GM21515 (cell line): ENCODE measurements around the gene PPP5C.
"Not testable (repeated sequence)": the region's sequence is repeated elsewhere in the genome, so short reads cannot be mapped to it uniquely, and the experiment has no call there.

Experiments used
- ATAC-seq: cut with Tn5 transposase; IDR thresholded peaks from one replicate; pipeline ENCODE4 v1.9.1; 2021; ENCODE audit not compliant: unreplicated experiment

The PPP5C gene

DNA sequence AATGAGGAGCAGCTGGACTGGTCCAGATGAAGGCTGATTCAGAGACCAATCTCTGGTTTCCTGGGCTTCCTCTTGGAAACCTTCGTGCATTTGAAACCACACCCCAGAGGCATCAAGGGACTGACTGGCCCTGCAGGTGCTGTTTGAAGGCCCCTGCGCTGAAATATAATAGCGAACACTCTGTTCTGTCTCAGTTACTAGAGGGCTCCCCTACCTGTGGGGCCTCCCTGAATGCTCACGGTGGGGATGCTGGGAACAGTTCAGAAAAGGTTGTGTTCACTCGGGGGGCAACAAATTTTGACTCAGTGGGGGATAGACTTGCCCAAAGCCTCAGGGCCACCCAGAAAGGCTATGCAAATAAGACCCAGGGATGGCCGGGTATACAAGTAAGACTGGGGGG, 60.1 kb downstream of the PPP5C start:
- ATAC-seq: no peak

DNA sequence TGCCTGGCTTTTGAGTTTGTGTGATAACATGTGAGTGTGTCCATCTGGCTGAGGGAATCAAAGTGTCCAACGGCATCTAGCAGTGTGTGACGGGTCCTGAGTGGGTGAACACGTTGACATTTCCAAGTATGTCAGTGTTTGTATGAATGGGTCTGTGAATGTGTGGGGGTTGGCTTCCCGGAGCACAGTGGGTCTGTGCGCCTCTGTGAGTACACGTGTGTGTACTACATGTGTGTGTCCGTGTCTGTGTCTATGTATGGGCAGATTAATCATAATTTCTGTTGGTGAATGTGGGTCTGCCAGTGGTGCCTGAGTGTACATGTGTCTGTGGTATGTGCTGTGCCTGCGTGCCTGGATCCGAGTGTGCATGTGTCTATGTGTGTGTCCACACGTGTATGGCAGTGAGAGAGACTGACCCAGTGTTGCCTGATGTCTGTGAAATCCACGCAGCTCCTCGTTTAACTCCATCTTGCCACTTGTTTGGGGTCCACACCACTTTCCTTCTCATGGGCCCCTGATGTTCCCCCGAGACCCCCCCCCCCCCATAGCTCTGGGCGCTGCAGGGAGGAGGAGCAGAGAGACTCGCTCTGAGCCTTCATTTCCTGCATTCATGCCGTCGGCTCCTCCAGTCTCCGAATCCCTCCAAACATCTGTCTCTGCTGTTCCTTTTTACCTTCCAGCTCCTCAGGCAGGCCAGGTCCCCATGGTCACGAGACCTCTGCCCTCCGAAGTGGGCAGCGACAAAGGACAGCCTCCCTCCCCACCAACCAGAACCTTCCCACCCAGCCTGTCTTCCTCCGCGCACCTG, 61.2 kb downstream of the PPP5C start:
- no peak for ATAC-seq

DNA sequence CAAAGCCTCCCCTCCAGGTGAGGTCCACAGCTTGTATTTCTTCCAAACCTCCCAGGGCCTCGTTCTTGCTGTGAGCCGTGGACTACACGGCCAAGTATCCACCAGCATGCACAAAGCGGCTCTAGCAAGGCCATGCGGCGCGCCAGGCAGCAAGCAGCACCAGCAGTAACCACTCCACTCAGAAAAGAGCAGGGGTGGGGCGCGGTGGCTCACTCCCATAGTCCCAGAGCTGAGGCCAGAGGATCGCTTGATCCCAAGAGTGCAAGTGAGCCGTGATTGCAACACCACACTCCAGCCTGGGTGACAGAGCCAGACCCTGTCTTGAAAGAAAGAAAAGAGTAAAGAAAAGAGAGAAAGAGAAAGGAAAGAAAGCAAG, 61.8 kb downstream of the PPP5C start:
- ATAC-seq: no peak

GRCh38 chr19:46409191-46409590, 62.3 kb downstream of the PPP5C start:
- ATAC-seq: no peak

DNA sequence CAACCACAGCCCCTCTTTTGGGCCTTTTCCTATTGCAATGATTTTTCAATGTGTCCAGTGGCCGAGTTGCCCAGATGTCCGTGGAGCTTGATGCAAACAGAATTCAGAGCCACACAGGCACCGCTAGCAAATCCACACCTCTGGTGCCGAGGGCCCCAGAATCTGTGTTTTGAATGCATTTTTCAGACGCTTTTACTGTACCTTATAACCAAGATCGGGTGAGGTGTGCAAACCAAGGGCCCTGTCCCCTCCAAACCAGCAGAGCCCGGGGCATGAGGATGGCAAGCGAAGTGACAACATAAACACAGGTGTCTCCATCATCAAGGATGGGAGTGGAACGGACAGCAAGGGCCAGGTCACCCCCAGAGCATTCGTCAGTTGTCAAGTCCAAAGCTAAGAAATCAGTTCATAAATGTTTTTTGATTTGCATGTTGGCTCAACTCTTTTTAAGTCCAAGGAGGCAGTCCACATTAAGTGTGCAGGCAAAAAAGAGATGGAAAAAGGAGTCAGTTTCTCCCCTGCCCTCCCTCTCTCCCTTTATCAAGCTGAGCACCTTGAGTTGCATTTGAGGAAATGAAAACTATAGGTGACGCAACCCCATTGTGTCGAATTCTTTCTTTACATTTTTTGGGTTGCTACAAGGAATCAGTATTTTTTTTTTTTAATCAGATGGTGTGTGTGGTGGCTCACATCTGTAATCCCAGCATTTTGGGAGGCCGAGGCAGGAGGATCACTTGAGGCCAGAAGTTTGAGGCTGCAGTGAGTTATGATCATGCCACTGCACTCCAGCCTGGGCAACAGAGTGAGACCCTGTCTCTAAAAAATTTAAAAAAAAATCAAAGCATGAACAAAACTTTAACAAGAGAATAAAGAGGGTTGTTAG, 63.6 kb downstream of the PPP5C start:
- no peak for ATAC-seq

- no peak for ATAC-seq
These were observed 64.4 kb downstream of the PPP5C start for GRCh38 chr19:46411088-46411924.

- ATAC-seq: no peak
These were observed 65.2 kb downstream of the PPP5C start for GRCh38 chr19:46411925-46412649.

- ATAC-seq: no peak
These were observed 65.9 kb downstream of the PPP5C start for GRCh38 chr19:46412650-46413261.

GRCh38 chr19:46413262-46414031, 66.6 kb downstream of the PPP5C start, which contains the start of gene CCDC8:
Gene CCDC8, minus strand, starts transcription at chr19:46413564. Its CDS starts 754 bp downstream, at chr19:46412810.
- ATAC-seq: no peak

DNA sequence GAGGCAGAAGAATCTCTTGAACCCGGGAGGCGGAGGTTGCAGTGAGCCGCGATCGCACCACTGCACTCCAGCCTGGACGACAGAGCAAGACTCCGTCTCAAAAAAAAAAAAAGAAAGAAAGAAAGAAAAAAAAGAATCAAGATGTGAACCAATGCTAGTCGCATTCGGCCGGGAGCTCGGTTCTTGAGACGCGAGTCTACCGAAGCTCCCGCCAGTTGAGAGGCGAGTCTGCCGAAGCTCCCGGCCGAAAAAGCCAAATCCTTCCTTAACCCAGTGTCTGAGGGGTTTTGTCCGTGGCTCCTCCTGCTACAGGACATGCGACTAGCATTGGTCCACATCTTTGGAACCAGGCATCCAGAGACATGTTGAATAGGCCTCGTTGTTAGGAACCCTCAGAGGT, 68.0 kb downstream of the PPP5C start:
- not testable (repeated sequence) for ATAC-seq

DNA sequence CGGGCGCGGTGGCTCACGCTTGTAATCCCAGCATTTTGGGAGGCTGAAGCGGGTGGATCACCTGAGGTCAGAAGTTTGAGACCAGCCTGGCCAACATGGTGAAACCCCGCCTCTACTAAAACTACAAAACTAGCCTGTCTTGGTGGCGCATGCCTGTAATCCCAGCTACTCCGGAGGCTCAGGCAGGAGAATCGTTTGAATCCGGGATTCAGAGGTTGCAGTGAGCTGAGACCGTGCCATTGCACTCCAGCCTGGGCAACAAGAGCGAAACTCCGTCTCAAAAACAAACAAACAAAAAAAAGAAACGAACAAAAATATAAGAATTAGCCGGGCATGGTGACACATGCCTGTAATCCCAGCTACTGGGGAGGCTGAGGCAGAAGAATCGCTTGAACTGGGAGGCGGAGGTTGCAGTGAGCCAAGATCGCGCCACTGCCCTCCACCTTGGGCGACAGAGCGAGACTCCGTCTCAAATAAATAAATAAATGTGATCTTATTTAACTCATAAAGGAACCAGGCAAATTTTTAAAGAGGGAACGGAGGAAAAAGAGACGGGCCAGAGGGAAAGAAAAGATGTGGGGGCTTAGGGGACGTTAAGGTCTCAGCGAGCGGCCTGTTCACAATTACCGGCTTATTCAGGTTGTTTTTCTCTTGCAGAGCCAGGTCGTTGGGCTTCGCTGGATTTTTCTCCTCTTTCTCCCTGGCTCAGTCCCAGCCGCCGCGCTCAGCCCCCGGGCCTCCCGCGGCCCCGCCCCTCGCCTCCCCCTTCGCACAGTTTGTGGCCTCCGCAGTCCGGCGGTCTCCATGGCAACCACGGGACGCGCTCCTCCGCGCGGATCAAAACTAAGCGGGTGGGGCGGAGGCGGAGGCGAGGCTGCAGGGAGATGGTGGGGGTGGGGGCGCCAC, 69.2 kb downstream of the PPP5C start:
- not testable (repeated sequence) for ATAC-seq

GRCh38 chr19:46420056-46420455, 73.2 kb downstream of the PPP5C start:
- ATAC-seq: no peak

DNA sequence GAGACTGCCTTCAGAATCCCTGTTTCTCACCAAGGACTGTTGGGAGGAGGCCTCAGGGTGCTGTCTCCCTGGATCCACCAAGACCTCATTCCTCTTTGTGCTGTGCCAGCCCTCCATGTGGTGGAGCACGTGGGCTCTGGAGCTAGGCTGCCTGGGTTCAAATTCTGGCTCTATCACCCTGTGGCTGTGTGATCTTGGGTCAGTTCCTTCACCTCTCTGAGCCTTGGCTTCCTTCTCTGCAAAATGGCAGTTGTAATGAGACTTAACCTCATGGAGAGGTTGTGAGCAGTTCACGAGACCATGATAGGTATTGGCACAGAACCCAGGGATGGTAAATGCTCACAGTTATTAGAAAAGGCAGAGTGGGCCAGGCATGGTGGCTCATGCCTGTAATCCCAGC, 75.5 kb downstream of the PPP5C start:
- no peak for ATAC-seq

GRCh38 chr19:46423188-46423587, 76.3 kb downstream of the PPP5C start:
- ATAC-seq: no peak

DNA sequence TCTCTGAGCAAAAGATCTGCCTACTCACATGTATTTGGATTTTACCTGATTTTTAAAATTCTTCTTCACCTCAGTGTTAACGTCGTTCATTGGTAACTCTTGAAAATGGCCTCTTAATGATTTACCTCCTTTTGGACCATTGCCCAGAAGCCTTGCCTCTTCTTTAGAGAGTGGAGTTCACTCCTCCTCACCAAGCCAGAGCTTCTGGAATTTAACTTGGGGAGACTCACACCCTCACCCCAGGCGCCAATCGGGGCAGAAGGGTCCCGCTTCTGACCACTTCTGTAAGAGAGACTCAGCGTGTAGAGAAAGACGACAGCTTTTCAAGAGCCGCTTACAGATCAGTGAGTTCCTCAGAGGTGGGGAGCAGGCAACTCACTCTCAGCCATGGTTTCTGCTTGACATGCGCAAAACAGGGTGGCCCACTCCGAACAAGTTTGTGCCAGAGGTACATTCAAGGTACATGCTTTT, 79.2 kb downstream of the PPP5C start:
- no peak for ATAC-seq

DNA sequence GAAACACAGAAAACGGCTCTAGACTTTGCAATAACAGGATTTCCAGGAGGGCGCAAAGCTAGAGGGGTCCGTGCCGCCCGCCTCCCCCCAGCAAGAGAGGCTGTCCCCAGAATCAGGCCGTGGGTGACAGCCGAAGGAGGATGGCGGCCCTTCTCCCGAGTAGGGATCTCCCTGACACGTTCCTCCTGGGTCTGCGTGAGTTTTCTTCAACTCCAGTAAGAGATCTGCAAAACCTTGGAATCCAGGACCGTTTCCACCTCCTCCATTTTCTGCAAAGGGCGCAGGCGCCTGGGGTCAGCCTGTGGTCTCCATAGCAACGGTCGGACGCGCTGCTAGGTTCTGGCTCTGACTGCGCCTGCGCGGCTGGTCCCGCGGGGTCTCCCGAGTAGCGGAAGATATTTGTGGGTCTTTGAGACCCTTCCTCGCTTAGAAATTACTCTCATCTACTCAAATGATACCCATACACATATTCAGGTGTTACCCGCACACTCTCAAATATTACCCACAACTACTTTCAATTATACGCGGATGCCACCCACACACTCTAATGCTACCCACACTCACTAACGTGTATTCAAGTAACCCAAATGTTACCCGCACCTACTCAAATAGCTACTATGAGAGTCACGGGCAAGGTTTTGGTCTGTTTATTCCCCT, 79.7 kb downstream of the PPP5C start:
- ATAC-seq: no peak

DNA sequence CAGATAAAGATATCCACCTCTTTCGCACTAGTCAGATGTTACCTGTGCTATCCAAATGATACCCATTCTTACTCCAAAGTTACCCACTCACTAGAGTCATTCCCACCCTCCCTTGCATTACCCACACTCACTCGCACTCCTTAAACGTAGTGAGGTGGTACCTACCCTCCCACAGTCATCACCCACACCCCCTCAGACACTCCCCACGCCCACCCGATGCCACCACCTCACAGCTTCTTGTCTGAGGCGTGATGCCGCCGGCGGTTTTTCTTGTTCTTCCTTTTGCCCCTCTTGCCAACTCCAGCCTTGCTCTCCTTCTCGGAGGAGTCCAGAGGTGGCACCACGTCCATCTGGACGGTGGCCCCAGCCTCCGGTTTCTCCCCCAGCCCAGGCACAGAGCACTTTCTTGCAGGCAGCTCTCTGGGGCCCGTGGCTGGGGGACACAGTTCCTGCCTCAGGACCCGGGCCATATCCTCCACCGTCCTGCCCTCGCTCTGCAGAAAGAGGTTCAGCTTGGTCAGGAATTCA, 80.7 kb downstream of the PPP5C start:
- ATAC-seq: no peak
